GM20431 (cell line): ENCODE measurements around the gene SSX4B.
"Not testable (repeated sequence)": the region's sequence is repeated elsewhere in the genome, so short reads cannot be mapped to it uniquely, and the experiment has no call there.

Experiments used
- in situ Hi-C: fragments of 300-500 bp; cut with MseI, MboI; formaldehyde crosslinking; loops from one replicate; pipeline ENCODE4 v1.15.0; 2020; ENCODE audit warnings: low sequenced_read_pairs; ENCODE audit not compliant: unreplicated experiment

The SSX4B gene

DNA sequence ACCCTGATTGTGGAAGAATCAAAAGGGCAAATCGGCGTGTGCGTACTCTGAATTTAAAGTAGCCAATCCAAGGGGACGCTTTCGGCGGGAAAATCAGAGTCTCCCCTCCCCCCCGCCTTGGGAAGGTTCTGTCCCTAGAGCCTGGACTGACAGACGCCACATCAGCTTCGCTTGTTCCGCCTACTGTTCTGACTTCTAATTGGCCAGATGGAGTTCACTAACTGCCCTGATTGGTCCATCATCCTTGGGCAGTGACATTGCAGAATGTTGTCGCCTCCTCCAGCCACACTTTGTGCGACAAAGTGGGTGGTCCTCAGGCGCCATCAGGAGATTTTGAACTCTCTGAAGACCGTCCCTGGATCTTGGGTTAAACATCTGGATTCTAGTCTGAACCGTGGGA lies at the start of gene SSX4B:
TSS of gene SSX4B (minus strand) at position 101 of the 400 bp plus-strand sequence. CDS start 588 bp downstream, outside the sequence.
- in situ Hi-C loops, result not testable (repeated sequence)

DNA sequence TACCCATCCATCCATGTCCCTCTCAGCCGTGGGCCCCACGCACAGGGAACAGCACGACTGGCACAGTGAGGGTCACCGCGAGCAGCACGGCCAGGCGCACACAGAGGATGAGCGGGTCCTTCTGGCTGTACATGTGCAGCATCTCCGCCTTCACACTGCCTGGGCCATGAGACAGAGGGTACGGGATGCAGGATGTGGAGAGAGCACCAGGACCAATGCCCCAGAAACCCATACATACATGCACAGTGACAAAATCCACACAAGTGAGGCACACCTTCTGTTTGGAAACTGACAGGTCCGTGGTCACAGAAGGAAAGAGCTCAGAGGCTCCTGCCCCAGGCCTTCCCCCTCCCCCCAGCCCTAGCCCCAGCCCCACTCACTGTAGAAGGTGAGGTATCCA lies 48.8 kb upstream of the SSX4B start:
- in situ Hi-C loops, result no loop called here

DNA sequence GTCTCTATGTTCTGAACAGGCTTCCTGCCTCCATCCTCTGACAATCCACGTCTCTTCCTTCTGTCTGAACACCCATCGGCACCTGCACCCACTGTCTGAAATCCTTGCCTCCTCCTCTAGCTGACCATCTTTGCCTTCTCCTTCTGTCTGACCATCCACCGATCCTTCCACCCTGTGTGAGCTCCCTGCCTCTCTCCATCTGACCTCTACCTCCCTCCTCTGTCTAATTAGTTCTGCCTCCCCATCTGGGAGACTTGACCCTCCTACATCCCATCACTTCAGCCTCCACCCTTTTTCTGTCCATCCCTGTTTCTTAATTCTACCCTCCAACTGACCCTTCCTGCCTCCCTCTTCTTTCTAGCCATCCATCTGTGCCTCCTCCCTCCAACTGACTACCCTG lies 48.3 kb upstream of the SSX4B start:
- in situ Hi-C loops, result no loop called here

GRCh38 chrX:48459483-48459882 lies 47.7 kb upstream of the SSX4B start:
- in situ Hi-C loops, result no loop called here

GRCh38 chrX:48458711-48459110 lies 47.0 kb upstream of the SSX4B start:
- in situ Hi-C loops, result no loop called here

DNA sequence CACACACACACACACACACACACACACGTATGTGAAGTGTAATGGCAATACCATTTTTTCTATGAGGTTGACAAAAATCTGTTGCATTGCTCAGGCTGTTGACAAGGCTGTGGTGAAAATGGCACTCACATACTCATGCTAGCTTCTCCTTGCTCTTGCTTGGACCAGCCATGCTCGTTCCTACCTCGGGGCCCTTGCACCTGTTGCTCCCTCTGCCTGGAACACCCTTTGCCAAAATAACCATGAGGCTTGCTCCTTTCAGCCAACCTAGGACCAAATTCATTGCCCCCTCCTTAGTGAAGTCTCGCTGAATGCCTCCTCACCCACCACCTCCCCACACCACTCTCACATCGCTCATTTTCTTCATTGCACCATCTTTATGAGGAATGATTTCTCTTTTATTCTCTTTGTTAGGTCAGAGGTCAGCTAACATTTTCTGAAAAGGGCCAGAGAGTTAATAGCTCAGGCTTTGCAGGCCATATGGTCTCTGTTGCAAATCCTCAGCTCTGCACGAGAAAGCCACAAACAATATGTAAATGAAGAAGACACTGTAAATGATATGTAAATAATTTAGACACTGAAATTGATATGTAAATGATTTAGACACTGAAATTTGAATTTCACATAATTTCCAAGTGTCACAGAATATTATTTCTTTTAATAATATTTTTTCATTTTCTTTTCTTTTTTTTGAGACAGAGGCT lies 45.0 kb upstream of the SSX4B start:
- in situ Hi-C loops, result no loop called here

DNA sequence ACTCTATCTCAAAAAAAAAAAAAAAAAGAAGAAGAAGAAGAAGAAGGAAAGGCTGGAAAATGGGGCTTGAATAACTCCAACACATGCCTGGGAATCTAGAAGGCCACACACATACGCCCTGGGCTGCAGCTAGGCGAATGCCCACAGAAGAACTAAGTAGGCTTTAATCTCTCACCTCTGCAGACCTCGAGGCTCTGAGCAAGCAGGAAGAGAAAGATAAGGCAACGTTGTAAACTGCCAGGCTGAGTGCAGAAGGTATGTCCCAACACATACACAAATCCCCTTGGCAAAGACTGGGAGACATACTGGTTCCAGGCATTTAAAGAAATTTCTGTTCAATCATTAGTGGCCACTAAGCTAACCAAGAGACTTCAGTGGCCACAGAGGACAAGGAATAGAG lies 39.9 kb upstream of the SSX4B start:
- in situ Hi-C loops, result no loop called here

DNA sequence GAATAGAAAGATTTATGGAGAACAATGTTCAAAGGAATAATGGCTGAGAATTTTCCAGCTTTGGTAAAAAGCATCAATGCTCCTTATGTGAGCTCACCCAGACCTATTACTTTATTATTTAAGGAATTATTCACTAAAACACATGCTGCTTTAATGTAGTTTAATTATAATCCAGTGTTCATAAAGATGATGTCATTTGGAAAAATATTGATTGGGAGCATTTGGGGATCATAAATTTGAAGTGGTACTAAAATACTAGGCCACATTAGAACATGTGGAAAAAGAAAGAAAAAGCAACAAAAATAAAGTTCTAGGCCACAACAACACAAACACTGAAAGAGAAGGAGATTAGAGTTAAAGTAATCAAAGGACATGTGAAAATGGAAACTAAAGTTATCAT lies 38.3 kb upstream of the SSX4B start:
- in situ Hi-C loops, result no loop called here

GRCh38 chrX:48447201-48447600 lies 35.4 kb upstream of the SSX4B start:
- in situ Hi-C loops, result not testable (repeated sequence)

DNA sequence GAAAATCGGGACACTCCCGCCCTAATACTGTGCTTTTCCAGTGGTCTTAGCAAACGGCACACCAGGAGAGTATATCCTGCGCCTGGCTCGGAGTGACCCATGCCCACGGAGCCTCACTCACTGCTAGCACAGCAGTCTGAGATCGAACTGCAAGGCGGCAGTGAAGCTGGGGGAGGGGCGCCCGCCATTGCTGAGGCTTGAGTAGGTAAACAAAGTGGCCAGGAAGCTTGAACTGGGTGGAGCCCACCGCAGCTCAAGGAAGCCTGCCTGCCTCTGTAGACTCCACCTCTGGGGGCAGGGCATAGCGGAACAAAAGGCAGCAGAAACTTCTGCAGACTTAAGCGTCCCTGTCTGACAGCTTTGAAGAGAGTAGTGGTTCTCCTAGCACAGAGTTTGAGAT lies 22.0 kb upstream of the SSX4B start:
- in situ Hi-C loops, result not testable (repeated sequence)

- in situ Hi-C loops, result not testable (repeated sequence)
Observed at GRCh38 chrX:48430166-48430565, 18.4 kb upstream of the SSX4B start.

- in situ Hi-C loops, result not testable (repeated sequence)
Observed at GRCh38 chrX:48429606-48430005, 17.8 kb upstream of the SSX4B start.

DNA sequence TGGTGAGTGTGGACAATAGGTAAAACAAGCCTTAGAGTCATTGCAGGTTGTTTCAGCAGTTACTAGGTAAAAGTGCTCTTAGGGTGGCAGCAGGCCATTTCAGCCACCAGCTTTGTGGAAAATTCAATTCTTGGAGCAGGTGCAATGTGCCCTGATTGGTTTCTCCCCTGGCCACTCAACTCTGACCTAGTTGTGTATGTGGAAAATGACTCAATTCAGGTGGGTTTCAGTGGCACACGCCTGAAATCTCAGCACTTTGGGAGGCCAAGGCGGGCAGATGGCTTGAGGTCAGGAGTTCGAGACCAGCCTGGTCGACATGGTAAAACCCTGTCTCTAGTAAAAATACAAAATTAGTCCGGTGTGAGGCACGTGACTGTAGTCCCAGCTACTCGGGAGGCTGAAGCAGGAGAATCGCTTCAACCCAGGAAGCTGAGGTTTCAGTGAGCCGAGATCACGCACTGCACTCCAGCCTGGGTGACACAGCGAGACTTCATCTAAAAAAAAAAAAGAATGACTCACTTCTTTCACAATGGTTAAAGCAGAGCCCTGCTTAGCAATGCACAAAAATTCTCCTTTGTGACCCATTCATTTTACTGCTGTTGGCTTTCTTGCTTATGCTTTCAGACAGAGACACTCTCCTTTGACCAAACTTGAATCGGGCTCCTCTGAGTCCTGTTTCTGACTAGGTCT lies 15.4 kb upstream of the SSX4B start:
- in situ Hi-C loops, result not testable (repeated sequence)

- in situ Hi-C loops, result not testable (repeated sequence)
Observed at GRCh38 chrX:48397825-48398224, 13.9 kb downstream of the SSX4B start.

GRCh38 chrX:48396931-48397330 lies 14.8 kb downstream of the SSX4B start:
- in situ Hi-C loops, result not testable (repeated sequence)

GRCh38 chrX:48383239-48383638 lies 28.5 kb downstream of the SSX4B start, which contains the start of gene SSX4:
SSX4 (plus strand) TSS chrX:48383539; CDS start chrX:48384054, 515 bp downstream.
- in situ Hi-C loops, result not testable (repeated sequence)

DNA sequence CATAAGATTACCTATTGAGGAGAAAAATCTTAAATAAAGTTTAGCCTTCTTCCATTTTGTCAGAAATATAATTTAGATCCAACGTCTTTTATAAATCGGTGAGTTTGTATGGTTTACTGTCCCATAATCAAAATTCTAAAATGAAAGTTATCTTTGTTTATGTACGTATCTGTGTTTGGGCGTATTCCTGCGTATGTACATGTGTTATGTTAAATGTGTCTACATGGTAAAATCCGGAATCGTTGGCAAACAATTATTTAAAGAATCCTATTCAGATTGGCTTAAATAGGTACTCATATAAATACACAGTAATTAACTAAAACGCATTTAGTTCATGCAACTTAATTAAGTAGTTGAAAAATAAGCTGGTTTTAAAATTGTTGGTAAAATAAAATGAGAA lies 41.4 kb downstream of the SSX4B start:
- in situ Hi-C loops, result not testable (repeated sequence)

DNA sequence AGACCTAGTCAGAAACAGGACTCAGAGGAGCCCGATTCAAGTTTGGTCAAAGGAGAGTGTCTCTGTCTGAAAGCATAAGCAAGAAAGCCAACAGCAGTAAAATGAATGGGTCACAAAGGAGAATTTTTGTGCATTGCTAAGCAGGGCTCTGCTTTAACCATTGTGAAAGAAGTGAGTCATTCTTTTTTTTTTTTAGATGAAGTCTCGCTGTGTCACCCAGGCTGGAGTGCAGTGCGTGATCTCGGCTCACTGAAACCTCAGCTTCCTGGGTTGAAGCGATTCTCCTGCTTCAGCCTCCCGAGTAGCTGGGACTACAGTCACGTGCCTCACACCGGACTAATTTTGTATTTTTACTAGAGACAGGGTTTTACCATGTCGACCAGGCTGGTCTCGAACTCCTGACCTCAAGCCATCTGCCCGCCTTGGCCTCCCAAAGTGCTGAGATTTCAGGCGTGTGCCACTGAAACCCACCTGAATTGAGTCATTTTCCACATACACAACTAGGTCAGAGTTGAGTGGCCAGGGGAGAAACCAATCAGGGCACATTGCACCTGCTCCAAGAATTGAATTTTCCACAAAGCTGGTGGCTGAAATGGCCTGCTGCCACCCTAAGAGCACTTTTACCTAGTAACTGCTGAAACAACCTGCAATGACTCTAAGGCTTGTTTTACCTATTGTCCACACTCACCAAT lies 43.9 kb downstream of the SSX4B start:
- in situ Hi-C loops, result not testable (repeated sequence)

DNA sequence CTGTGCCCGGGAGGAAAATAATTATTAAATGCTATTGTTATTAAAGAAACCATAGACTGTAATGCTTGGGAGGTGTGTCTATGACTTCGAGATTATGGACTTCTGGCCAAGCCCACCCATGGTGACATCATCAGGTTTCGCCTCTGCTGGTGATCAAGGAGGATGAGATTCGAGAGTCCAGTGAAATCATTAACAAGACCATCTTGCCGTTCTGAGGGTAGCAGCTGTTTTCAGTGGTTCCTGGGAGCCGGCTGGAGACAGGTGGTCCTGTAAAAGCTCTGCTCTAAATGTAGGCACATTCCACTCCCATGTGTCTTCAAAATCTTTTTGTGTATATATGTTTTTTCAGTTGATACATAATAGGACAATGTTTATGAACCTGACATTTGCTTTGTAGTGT lies 52.5 kb downstream of the SSX4B start:
- in situ Hi-C loops, result not testable (repeated sequence)

DNA sequence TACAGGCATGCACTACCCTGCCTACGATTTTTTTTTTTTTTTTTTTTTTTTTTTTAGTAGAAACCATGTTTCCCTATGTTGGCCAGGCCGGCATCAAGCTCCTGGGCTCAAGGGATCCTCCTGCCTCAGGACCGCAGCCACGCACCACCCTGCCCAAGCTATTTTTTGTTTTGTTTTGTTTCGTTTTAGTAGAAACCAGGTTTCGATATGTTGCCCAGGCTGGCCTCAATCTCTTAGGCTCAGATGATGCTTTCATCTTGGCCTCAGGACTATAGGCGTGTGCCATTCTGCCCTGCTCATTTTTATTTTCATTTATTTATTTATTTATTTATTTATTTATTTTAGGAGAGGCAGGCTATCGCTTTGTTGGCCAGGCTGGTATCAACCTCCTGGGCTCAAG lies 54.1 kb downstream of the SSX4B start:
- in situ Hi-C loops, result no loop called here
